Stimulated activated CD8-positive, alpha-beta memory T cell treated with anti-CD3 and anti-CD28 coated beads, Interleukin-2, amount 100 ng/mL, for 48 hours (primary cell): ENCODE data around the gene ADARB2.
"Not testable (repeated sequence)": the region's sequence is repeated elsewhere in the genome, so short reads cannot be mapped to it uniquely, and the experiment has no call there.

ENCODE experiments used
- DNase-seq, 2 donors: peaks; one replicate each; pipeline ENCODE4 v3.0.0-alpha.2; 2020; ENCODE audit warnings: low read depth in 2 of 2

Gene ADARB2

GRCh38 chr10:1232164-1232911, 505.0 kb downstream of the ADARB2 start:
- DNase-seq: no peak

- no peak for DNase-seq
Measured at GRCh38 chr10:1230592-1231275, 506.6 kb downstream of the ADARB2 start.

- DNase-seq: no peak
Measured at GRCh38 chr10:1230138-1230537, 507.2 kb downstream of the ADARB2 start.

- DNase-seq: no peak
Measured at GRCh38 chr10:1229574-1229973, 507.8 kb downstream of the ADARB2 start.

- no peak for DNase-seq
Measured at GRCh38 chr10:1229116-1229515, 508.2 kb downstream of the ADARB2 start.

GRCh38 chr10:1228467-1228975, 508.8 kb downstream of the ADARB2 start:
- DNase-seq: no peak

- no peak for DNase-seq
Measured at GRCh38 chr10:1227510-1228402, 509.6 kb downstream of the ADARB2 start.

- not testable (repeated sequence) for DNase-seq
Measured at GRCh38 chr10:1226907-1227306, 510.4 kb downstream of the ADARB2 start.

GRCh38 chr10:1219874-1220273, 517.5 kb downstream of the ADARB2 start:
- DNase-seq: not testable (repeated sequence)

- DNase-seq: no peak
Measured at GRCh38 chr10:1217661-1218060, 519.7 kb downstream of the ADARB2 start.

GRCh38 chr10:1217237-1217587, 520.1 kb downstream of the ADARB2 start:
- no peak for DNase-seq

- DNase-seq: no peak
Measured at GRCh38 chr10:1216574-1217236, 520.6 kb downstream of the ADARB2 start.

- DNase-seq: no peak
Measured at GRCh38 chr10:1215862-1216573, 521.3 kb downstream of the ADARB2 start.

- no peak for DNase-seq
Measured at GRCh38 chr10:1214882-1215540, 522.3 kb downstream of the ADARB2 start.

- no peak for DNase-seq
Measured at GRCh38 chr10:1214071-1214675, 523.2 kb downstream of the ADARB2 start.

GRCh38 chr10:1213252-1214070, 523.9 kb downstream of the ADARB2 start:
- no peak for DNase-seq

- no peak for DNase-seq
Measured at GRCh38 chr10:1212571-1213141, 524.7 kb downstream of the ADARB2 start.

GRCh38 chr10:1211844-1212570, 525.3 kb downstream of the ADARB2 start:
- no peak for DNase-seq
